ENCODE data around the gene EXD3.
"Not testable (repeated sequence)": the region's sequence is repeated elsewhere in the genome, so short reads cannot be mapped to it uniquely, and the experiment has no call there.

The EXD3 gene

GRCh38 chr9:137391411-137391754 is 31.6 kb downstream of the EXD3 start:
- DNase-seq: no peak

- no peak for DNase-seq
Measured at GRCh38 chr9:137390553-137391410, 32.2 kb downstream of the EXD3 start.

GRCh38 chr9:137389428-137389746 is 33.6 kb downstream of the EXD3 start:
- DNase-seq: no peak

GRCh38 chr9:137388589-137389427 is 34.2 kb downstream of the EXD3 start:
- no peak for DNase-seq

- no peak for DNase-seq
Measured at GRCh38 chr9:137387891-137388560, 34.9 kb downstream of the EXD3 start.

- no peak for DNase-seq
Measured at GRCh38 chr9:137387114-137387890, 35.7 kb downstream of the EXD3 start.

- not testable (repeated sequence) for DNase-seq
Measured at GRCh38 chr9:137386507-137387113, 36.4 kb downstream of the EXD3 start.

DNA sequence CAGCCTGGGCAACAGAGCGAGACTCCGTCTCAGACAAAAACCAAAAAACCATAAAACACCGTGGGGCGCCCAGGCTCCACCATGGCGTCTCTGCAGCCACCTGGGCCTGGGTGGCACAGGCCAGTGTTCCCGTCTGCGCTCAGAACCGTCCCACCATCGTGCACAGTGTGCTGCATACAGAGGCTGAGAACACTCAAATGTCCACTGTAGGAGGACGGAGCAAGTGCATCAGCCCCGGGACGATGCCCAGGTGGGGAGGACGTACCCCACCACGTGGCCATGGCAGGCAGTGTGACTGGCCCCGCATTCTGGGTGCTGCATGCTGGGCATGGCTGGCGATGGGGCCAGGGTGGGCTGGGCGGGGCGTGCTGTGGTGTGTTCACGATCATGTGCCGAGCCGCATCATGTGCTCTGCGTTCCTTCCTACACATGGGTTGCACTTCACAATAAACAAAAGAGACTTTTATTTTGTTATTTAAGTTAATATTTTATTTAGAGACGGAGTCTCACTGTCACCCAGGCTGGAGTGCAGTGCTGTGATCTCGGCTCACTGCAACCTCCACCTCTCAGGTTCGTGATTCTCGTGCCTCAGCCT is 37.8 kb downstream of the EXD3 start:
- no peak for DNase-seq

DNA sequence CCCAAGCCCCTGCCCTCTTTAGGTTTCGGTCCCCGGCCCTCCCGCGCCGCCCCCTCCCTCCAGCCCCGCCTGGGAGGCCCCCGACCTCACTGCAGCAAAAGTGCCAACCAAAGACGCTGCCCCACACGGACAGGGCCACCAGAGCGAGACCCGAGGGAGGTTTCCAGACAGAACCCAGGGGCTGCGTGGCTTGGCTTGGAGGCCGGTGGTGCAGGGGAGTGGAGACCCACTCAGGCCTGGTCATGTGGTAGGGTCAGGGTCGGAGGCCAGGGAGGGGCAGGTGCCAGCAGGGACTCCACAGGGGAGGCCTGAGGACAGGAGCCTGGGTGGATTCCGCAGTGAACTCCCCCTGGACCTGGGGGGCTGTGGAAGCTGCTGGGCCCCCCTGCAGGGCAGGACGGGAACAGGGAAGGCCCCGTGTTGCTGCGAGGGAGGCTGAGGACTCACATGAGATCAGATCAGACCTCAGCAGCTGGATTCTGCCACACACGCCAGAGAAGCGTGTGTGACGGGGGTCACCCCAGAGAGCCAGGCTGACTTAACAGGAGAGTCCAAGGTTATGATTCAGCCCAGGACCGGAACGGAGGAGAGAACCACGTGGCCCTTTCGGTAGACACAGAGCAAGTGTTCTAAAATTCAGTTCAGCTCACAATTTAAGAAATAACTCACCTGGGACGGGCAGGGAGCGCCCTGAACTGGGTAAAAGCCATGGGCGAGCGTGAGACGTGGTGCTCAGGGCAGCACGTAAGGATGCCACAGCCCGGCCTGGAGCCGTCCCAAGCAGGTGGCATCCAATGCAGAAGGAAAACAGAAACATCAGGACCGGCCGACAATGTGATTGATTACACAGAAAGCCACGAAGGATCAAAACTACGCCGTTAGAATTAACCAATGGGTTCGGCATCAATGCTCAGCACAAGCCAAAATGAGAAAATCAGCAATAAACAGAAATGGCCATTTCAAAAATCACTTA is 38.9 kb downstream of the EXD3 start:
- no peak for DNase-seq

DNA sequence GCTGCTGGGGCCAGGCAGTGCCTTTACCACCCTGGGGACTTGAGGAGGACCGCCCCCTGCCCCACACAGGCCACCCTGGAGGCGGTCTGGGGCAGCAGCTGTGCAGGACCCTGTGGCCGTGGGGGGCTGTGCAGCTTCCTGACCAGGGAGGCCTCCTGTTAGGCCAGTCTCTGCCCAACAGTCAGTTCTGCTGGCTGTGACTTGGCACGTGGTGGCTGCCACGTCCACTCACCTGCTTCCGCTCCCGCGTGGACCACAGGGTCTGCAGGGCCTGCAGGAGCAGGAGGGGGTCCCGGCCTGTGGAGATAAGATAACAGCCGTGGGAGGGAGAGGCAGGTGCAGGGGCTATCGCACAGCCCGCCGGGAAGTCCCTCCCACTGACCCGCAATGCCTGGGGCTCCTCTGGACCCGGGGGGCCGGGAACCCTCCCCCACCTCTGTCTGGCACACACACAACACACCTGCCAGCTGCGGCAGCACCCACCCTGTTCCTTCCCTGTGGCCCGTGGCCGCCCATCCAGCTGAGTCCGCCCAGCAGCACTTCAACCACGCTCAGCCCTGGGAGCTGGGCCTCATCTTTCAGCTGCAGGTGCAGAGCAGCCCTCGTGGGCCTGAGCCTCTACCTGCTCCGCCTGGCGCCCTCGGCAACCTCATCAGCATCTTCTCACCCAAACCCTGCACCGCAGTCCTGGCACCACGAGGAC is 39.7 kb downstream of the EXD3 start:
- no peak for DNase-seq

DNA sequence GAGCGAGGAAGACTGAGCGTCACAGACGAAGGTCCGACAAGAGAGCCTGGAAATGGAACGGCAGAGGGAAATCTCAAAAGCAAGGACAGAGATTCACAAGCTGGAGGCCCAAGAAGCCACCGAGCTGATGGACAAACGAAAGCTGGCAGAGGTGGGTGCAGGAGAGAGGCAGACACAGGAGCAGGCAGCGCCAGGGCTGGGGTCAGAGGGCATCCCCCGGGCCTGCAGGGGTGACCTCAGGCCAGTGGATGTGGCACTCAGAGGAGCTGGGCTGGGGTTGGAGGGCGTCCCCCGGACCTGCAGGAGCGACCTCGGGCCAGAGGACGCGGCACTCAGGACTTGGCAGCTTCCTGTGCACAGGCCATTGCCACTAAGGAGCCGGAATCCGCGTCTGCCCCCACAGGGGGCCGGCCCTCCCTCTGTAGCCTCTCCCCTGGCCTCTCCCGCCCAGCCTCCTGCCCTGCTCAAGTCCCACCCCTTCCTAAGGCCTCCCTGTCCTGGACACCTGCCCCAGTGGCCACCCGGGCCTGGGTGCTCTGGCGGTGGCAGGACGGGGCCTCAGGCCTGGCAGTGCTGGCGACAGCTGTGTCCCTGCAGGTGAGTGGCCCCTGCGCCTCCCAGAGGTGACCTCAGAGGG is 40.4 kb downstream of the EXD3 start:
- DNase-seq: no peak

DNA sequence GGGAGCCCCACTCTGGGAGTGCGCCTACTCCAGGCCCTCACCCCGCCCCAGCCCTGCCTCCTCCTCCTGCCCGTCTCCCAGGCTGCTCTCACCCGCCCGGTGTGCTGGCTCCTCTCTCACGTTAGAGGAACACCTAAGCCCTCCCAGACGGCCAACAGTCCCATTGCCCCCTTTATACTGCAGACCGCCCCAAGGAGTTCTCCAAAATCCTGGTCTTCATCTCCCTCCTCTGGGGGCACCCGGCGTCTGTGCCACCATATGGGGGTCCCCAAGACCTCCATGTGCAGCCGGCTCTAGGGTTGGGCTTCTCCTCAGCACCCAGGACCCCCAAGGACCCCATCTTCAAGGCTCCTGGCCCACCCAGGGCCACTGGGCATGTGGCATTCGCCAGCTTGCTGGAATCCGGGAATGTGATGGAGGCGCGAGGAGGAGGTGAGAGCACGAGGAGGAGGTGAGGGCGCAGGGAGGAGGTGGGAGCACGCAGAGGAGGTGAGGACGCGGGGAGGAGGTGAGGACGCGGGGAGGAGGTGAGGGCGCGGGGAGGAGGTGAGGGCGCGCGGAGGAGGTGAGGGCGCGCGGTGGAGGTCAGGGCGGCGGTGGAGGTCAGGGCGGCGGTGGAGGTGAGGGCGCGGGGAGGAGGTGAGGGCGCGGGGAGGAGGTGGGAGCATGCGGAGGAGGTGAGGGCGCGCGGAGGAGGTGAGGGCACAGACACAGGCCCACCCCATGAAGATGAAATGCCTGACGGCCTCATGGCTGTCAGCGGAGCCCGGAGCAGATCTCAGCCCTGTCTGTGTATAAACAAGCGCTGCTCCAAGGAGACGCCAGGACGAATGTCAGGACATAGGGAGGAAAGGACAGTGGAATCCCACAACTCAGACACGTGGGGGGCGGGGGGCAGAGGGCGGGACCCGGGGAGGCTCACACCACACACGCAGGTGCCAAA is 41.2 kb downstream of the EXD3 start:
- no peak for DNase-seq

GRCh38 chr9:137380606-137381005 is 42.4 kb downstream of the EXD3 start:
- DNase-seq: no peak

GRCh38 chr9:137380171-137380570 is 42.8 kb downstream of the EXD3 start:
- DNase-seq: no peak

DNA sequence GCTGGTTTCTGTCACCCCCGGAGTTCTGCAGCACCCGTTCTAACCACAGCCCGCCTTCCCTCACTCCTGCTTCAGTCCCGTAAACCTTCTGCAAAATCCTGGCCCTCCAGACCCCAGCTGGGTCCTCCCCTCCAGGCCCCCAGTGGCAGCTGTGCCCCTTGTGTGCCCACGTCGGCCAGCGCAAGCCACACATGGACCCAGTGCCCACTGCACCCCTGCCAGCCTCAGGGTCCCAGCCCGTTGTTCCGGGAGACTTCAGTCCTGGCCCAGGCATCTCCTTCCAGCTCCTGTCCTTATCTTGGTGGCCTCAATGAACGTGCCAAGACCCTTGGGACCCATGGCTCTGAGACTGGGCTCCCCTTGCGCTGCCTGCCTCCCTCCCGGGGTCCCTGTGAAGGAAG is 43.2 kb downstream of the EXD3 start:
- DNase-seq: no peak

GRCh38 chr9:137378688-137379410 is 44.1 kb downstream of the EXD3 start:
- not testable (repeated sequence) for DNase-seq

GRCh38 chr9:137376386-137376785 is 46.6 kb downstream of the EXD3 start:
- no peak for DNase-seq
